Suprapubic skin (tissue), 4 donors: ENCODE measurements around the gene CLECL1.
"Not testable (repeated sequence)": the region's sequence is repeated elsewhere in the genome, so short reads cannot be mapped to it uniquely, and the experiment has no call there.

ENCODE experiments used
- POLR2A ChIP-seq, 2 donors: fragments of 450-650 bp; IDR thresholded peaks; one replicate each; pipeline ENCODE4 v1.6.1; 2017; ENCODE audit warnings: antibody characterized with exemption in 2 of 2, mild to moderate bottlenecking in 2 of 2, moderate library complexity in 2 of 2
- POLR2AphosphoS5 ChIP-seq, 3 donors: sonication (generic); formaldehyde crosslinking; IDR thresholded peaks; one replicate each; pipeline ENCODE4 v1.6.1; 2017; ENCODE audit warnings: antibody characterized with exemption in 3 of 3

- TF ChIP-seq POLR2A, POLR2AphosphoS5 (IDR thresholded peaks at IDR 0.05): not testable (repeated sequence)
These were observed 37.7 kb downstream of the CLECL1 start for GRCh38 chr12:9695150-9695549.
